PFSK-1 (cell line): ENCODE measurements around the gene LCNL1.

Source experiments
- FOXP2 ChIP-seq: optimal IDR thresholded peaks from 2 replicates; pipeline ENCODE3; 2011; ENCODE audit warnings: borderline replicate concordance, control low read depth, inconsistent platforms; ENCODE audit not compliant: insufficient read depth; ENCODE audit errors: extremely low read length, extremely low read depth
- POLR2AphosphoS5 ChIP-seq: IDR thresholded peaks from 2 replicates; pipeline ENCODE4 v1.6.1; 2012; ENCODE audit warnings: low read depth, mild to moderate bottlenecking, control low read depth, low read length, moderate library complexity
- SIN3A ChIP-seq: IDR thresholded peaks from 2 replicates; pipeline ENCODE4 v1.6.1; 2012; ENCODE audit warnings: mild to moderate bottlenecking, low read length, moderate library complexity, borderline replicate concordance; ENCODE audit not compliant: insufficient read depth
- TAF1 ChIP-seq: IDR thresholded peaks from 2 replicates; pipeline ENCODE4 v1.6.1; 2012; ENCODE audit warnings: low read length, control low read depth, borderline replicate concordance; ENCODE audit not compliant: insufficient read depth
- TF ChIP-seq, protein P1 (sequence below), 2 experiments: IDR thresholded peaks; 2 replicates each; pipeline versions ENCODE4 v1.6.1 to v1.8.0; 2011 to 2012; ENCODE audit warnings: low read depth in 2 of 2, low read length in 2 of 2, control low read depth in 1 of 2, inconsistent platforms in 1 of 2, mild to moderate bottlenecking in 1 of 2, moderate library complexity in 1 of 2; ENCODE audit not compliant: insufficient read depth in 1 of 2

The LCNL1 gene

GRCh38 chr9:137027369-137028262 is 44.8 kb downstream of the LCNL1 start, which contains the start of gene ABCA2:
TSS of gene ABCA2 (minus strand) at chr9:137028237. CDS start at chr9:137028140, 97 bp downstream.
- no peak for TF ChIP-seq TAF1

- TF ChIP-seq POLR2AphosphoS5 (no peak), TAF1 (no peak), FOXP2 (no peak)
These were observed 45.7 kb downstream of the LCNL1 start for GRCh38 chr9:137028263-137029057.

DNA sequence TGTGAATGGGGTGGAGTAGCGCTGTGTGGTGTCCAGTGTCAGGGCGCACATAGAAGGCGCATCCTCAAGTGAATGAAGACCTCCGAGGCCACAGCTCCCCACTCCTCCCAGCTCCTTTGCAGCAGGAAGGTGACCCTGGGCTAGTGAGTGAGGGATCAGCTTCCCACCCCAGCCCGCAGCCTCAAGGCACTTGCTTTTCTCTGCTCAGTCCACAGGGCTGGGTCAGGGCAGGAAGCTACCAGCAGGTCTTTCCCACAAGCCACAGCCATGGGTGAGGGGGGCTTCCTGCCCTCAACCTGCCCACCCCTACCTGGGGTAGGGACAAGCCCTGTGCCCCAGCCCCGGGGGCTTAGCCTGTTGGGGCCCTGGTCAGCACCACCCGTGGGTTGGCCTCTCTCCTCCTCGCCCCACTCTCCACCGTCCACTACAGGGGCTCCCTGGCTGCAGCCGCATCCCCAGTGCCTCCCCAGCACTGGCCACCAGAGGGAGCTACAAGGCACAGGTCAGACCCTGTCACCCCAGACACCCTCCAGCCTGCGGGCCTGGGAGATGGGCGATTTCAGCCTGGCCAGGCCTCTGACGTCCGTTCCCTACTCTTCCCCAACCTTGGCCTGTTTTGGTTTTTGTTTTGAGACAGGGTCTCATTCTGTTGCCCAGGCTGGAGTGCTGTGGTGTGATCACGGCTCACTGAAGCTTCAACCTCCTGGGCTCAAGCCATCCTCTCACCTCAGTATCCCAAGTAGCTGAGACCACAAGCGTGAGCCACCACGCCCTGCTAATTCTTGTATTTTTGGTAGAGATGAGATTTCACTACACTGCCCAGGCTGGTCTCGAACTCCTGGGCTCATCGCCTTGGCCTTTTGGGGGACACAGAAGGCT is 46.5 kb downstream of the LCNL1 start:
- no peak for TF ChIP-seq TAF1
- no peak for TF ChIP-seq SIN3A
- no peak for TF ChIP-seq POLR2AphosphoS5
- TF ChIP-seq, protein P1, sequence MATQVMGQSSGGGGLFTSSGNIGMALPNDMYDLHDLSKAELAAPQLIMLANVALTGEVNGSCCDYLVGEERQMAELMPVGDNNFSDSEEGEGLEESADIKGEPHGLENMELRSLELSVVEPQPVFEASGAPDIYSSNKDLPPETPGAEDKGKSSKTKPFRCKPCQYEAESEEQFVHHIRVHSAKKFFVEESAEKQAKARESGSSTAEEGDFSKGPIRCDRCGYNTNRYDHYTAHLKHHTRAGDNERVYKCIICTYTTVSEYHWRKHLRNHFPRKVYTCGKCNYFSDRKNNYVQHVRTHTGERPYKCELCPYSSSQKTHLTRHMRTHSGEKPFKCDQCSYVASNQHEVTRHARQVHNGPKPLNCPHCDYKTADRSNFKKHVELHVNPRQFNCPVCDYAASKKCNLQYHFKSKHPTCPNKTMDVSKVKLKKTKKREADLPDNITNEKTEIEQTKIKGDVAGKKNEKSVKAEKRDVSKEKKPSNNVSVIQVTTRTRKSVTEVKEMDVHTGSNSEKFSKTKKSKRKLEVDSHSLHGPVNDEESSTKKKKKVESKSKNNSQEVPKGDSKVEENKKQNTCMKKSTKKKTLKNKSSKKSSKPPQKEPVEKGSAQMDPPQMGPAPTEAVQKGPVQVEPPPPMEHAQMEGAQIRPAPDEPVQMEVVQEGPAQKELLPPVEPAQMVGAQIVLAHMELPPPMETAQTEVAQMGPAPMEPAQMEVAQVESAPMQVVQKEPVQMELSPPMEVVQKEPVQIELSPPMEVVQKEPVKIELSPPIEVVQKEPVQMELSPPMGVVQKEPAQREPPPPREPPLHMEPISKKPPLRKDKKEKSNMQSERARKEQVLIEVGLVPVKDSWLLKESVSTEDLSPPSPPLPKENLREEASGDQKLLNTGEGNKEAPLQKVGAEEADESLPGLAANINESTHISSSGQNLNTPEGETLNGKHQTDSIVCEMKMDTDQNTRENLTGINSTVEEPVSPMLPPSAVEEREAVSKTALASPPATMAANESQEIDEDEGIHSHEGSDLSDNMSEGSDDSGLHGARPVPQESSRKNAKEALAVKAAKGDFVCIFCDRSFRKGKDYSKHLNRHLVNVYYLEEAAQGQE (IDR thresholded peaks at IDR 0.05; ENCODE audit: insufficient read depth in 1 of 2, low read depth in 2 of 2, low read length in 2 of 2), result no peak
- no peak for TF ChIP-seq FOXP2

DNA sequence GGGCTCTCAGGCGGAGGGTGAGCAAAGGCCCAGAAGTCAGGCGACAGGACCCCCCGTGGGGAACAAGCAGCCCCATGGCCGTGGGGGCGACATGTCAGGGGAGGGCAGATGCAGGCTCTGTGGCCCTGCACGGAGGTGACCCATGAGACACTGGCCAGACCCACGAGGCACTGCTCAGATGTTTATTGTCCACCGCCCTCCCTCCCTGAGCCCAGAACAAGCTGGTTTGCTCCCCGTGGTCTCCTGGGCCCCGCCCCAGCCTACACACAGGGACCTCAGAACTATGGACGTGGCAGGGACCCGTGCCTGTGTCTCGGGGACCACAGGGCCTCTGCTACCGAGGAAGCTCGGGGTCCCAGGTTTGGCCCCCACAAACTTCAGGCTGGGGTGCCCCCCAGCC is 47.2 kb downstream of the LCNL1 start:
- TF ChIP-seq POLR2AphosphoS5 (no peak), TAF1 (no peak), SIN3A (no peak), FOXP2 (no peak)
- TF ChIP-seq, protein P1 (IDR thresholded peaks at IDR 0.05; ENCODE audit: insufficient read depth in 1 of 2, low read depth in 2 of 2, low read length in 2 of 2), result no peak

GRCh38 chr9:137030538-137031527 is 48.0 kb downstream of the LCNL1 start:
- TF ChIP-seq POLR2AphosphoS5 (no peak), FOXP2 (no peak), SIN3A (no peak), TAF1 (no peak)
- TF ChIP-seq, protein P1 (IDR thresholded peaks at IDR 0.05; ENCODE audit: insufficient read depth in 1 of 2, low read depth in 2 of 2, low read length in 2 of 2), result no peak
